Stimulated activated CD4-positive, alpha-beta T cell treated with anti-CD3 and anti-CD28 coated beads, Interleukin-4, amount 100 ng/mL, for 4 hours (primary cell): ENCODE measurements around the gene ZNF35.
A peak's percentile ranks its signal among the peaks of the same experiment; 100 is the strongest.
"Not testable (repeated sequence)": the region's sequence is repeated elsewhere in the genome, so short reads cannot be mapped to it uniquely, and the experiment has no call there.

Experiments used
- DNase-seq, 2 experiments: peaks; one replicate each; pipeline ENCODE4 v3.0.0-alpha.2; 2020

The ZNF35 gene

DNA sequence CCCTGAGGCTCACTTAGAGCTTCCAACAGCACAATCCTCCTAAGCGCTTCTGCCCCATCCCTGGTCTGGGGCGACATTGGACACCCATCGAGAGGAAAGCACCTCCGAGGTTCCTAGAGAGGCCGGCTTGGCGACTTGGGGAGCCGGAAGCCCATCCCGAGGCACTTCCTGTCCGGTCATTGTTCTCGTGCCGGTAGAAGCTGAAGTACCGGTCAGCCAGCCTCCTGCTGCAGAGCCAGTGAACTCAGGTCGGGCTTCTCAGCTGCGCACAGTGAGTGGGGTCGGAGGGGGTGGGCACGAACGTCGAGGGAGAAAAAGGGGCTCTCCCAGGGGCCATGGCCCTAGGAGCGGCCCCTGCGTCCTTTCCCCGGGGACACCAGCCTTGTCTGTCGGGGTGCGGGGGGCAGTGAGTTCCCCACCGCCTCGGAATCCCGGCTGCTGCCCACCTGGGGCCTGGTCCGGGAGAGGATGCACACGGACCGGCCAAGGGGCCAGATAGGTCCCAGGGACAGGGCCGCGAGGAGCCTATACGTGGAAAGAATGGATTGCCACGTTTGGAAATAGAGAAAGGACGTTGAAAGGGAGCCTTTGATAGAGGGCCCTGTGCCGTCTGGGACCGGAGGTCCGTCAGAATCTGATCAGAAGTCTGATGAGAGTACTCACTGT is at the start of gene ZNF35:
TSS of gene ZNF35 (plus strand) at position 169 of the 666 bp plus-strand sequence. CDS start 2,336 bp downstream, outside the sequence.
- peak in 1 of 2 experiments; percentile 39 for DNase-seq

DNA sequence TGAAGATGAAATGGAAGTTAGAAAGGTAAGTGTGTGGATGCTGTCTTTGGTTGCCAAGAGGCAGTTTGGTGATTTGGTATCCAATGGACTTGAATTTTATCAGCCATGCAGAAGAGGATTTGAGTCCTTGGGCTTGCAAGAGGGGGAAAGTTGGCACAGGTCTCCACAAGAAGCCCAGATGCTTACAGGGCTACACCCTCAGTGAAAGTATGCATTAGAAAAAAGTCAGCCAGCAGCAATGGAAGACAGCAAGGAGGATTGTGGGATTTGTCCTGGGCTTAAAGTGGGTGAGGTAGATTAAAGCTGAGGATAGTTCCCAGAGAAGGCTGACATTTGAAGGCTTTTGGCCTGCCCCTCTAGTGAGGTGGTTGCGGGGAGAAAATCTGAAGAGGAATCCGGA is 46.8 kb upstream of the ZNF35 start:
- DNase-seq, result no peak

- no peak for DNase-seq
These were observed 35.9 kb upstream of the ZNF35 start for GRCh38 chr3:44612678-44613077.

- peak; percentile 49 to 55 for DNase-seq
These were observed 23.6 kb upstream of the ZNF35 start, which contains the start of gene ZNF197 for GRCh38 chr3:44624749-44625480. Gene ZNF197, plus strand, starts transcription at chr3:44625036. Its CDS starts 4,119 bp downstream, at chr3:44629155.

DNA sequence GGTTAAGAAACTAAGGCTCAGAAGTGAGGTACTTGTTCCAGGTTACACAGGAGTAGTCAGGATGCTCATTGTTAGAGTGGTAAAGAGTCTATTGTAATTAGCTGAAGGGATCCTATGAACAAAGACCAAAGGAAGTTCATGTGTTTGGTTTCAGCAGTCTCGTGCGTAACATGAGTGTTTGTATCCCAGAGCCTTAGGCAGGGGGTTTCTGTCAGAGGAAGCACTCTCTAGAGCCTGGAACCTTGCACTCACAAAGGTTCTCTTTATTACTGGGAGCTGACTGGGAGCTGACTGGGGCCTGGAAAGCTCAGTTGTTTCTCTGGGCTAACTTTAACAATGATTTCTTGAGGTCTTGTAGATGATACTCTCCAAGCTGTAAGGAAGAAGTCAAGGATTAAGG is 19.8 kb upstream of the ZNF35 start:
- DNase-seq, result no peak

DNA sequence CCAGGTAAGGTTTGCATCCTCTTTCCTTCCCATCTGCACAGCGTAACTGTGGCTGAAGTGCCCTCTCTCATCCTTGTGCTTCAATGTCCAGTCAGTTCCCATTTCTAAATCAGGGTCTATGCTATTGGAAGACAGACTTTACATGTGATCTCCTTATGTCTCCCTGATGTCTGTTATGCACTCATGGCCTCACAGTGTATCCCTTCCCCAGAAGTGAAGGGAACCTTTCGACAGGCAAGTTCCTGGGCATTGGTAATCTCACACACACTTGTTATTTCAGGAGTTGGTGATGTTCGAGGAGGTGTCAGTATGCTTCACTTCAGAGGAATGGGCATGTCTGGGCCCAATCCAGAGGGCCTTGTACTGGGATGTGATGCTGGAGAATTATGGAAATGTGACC is 16.3 kb upstream of the ZNF35 start:
- no peak for DNase-seq

- DNase-seq, result no peak
These were observed 6.2 kb upstream of the ZNF35 start for GRCh38 chr3:44642337-44642736.

DNA sequence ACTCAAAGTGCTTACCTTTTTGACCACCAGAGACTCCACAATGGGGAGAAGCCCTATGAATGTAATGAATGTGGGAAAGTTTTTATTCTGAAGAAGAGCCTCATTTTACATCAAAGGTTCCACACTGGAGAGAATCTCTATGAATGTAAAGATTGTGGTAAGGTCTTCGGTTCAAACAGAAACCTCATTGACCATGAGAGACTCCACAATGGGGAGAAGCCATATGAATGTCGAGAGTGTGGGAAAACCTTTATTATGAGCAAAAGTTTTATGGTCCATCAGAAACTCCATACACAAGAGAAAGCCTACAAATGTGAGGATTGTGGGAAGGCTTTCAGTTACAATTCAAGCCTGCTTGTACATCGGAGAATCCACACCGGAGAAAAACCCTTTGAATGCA is 5.5 kb upstream of the ZNF35 start:
- DNase-seq, result no peak

DNA sequence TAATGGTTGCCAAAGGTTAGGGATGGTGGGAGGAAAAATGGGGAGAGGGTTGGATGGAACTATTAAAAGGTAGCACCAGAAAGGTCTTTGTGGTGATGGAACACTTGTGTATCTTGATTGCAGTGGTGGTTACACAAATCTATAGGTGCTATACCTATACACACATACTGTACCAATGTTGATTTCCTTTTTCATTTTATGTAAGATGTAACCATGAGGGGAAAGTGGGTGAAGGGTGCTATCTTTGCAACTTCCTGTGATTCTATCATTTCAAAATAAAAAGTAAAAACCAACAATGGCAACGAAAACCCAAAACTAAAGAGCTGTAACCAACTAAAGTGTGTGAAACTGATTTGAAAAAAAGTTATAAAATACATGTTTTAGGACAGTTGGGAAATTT is 761 bp upstream of the ZNF35 start:
- DNase-seq, result no peak

- no peak for DNase-seq
These were observed 1.2 kb downstream of the ZNF35 start for GRCh38 chr3:44649709-44650108.

DNA sequence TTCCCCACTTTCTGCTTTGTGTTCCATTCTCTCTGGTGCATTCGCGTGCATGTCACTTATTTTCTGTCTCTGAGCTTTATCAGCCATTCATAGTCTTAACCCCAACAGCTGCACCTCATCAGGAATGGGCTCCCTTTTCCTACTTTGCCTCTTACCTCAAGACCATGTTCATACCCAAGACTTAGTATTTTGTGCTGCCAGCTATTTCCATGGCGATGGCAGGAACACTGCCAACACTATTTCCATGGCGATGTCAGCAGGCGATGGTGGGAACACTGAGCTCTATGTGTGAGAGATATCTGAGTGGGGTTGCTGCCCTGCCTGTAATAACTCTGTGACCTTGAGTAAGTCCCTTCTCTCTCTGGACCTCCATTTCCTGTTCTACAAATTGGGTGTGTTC is 5.5 kb downstream of the ZNF35 start:
- DNase-seq, result no peak

DNA sequence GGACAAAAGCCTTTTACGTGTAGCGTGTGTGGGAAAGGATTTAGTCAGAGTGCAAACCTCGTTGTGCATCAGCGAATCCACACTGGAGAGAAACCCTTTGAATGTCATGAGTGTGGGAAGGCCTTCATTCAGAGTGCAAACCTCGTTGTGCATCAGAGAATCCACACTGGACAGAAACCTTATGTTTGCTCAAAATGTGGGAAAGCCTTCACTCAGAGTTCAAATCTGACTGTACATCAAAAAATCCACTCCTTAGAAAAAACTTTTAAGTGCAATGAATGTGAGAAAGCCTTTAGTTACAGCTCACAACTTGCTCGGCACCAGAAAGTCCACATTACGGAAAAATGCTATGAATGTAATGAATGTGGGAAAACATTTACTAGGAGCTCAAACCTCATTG is 10.5 kb downstream of the ZNF35 start:
- no peak for DNase-seq

DNA sequence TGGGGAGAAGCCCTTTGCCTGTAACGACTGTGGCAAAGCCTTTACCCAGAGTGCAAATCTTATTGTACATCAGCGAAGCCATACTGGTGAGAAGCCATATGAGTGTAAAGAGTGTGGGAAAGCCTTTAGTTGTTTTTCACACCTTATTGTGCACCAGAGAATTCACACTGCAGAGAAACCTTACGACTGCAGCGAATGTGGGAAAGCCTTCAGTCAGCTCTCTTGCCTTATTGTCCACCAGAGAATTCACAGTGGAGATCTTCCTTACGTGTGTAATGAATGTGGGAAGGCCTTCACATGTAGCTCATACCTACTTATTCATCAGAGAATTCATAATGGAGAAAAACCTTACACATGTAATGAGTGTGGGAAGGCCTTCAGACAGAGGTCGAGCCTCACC is 10.9 kb downstream of the ZNF35 start:
- no peak for DNase-seq

- no peak for DNase-seq
These were observed 12.7 kb downstream of the ZNF35 start for GRCh38 chr3:44661189-44661588.

DNA sequence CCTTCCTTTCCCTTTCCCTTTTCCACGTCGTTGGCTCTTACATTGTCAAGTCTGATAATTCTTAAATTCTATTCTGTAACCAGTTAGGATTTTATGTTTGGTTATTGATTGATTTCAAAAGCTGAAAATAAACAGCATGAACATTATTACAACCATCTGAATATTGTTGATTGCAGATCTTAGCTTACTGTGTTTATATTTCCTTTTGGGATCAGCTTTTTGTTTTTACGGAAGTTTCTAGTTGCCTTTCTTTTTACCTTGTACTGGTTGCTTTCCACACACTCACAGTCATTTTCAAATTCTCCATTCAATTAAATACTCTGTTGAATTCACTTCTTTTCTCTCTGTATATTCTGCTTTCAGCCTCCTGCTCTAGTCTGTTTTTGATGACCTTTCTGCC is 16.6 kb downstream of the ZNF35 start:
- DNase-seq, result no peak

DNA sequence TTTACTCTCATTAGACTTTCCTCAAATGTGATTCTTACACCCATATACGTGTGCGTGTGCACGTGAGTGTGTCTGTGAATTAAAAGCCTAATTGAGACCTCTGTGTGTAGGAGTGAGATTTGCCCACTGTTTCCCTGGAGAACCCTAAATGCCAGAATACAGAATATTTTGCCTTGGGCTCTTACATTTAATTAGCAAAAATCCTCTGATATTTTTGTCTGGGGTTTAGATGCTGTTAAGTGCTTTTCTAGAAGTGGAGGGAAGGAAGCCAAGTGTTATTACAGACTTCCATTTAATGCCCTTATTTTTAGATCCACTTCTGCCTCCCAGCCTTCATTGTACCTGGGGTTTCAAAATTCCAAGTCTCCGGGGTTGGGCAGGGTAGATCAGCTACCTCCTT is 17.8 kb downstream of the ZNF35 start:
- no peak for DNase-seq

- no peak for DNase-seq
These were observed 21.2 kb downstream of the ZNF35 start for GRCh38 chr3:44669760-44670159.

DNA sequence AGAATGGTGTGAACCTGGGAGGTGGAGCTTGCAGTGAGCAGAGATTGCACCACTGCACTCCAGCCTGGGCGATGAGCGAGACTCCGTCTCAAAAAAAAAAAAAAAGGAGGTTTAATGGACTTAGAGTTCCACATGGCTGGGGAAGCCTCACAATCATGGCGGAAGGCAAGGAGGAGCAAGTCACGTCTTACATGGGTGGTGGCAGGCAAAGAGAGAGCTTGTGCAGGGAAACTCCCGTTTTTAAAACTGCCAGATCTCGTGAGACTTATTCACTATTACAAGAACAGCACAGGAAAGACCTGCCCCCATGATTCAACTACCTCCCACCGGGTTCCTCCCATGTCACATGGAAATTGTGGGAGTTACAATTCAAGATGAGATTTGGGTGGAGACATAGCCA is 24.9 kb downstream of the ZNF35 start:
- not testable (repeated sequence) for DNase-seq

DNA sequence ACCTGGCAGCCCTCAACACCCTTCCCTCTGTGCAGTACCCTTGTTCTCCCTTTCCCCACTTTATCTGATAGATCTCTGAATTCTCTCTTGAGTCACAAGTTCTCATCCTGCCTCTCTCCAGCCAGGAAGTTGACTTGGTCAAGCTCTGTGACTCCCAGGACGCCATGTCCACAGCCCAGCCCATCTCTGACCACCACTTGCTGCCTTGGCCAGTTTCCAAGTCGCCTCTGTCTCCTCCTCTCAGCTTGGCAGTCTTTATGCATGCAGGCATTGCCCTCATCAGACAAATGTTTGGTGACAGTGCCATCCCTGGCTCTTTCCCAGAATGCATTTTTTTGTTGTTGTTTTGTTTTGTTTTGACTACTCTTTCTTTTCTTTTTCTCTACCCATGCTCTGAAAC is 25.7 kb downstream of the ZNF35 start:
- no peak for DNase-seq

DNA sequence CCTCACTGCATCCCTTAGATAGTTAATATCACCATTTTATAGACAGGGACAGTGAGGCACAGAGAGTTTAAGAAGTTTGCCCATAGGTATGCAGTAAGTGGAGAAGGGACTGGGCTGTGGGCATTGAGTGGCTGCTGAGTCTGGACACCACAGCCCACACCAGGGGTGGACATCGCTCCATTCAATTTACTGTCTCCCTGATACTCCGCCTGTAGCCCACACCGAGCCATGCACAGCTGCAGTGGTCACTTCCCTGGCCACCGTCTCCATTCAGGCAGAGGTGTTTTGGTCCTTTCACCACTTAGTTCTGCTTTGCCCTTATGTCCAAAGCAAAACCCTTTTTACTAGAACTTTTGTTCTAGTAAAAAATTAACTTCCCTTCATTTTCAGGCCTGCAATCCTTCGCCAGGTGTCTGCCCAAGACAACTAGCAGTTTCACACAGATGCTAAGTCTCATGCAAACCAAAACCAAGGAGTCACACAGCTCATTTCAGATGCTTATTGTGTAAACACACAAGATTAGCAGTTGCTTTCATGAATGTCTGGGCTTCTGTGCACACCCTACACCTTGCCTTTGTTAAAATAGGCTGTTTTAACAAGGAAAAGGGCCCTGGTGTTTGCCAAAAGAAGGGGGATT is 30.1 kb downstream of the ZNF35 start:
- no peak for DNase-seq

DNA sequence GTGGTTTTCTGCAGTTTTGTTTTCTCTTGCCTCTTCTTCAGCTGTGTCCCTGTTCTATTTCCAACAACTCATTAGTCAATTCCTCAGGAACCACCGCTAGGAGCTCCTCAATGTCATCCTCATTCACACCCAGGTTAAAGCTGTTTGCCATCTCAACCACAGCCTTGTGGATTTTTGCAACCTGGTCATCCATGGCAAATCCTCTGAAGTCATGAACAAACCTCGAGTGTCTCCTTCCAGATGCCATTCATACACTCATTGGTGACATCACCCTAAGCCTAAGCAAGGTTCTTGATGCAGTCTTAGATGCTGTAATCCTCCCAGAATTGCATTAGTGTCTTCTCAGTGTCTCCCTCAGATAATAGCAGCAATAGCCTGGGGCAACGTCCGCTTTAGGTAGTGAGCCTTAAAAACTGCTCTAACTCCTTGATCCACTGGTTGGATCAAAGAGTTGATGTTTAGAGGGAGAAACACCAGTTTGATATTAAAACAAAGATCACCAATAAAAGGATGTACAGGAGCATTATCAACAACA is 32.5 kb downstream of the ZNF35 start:
- no peak for DNase-seq

DNA sequence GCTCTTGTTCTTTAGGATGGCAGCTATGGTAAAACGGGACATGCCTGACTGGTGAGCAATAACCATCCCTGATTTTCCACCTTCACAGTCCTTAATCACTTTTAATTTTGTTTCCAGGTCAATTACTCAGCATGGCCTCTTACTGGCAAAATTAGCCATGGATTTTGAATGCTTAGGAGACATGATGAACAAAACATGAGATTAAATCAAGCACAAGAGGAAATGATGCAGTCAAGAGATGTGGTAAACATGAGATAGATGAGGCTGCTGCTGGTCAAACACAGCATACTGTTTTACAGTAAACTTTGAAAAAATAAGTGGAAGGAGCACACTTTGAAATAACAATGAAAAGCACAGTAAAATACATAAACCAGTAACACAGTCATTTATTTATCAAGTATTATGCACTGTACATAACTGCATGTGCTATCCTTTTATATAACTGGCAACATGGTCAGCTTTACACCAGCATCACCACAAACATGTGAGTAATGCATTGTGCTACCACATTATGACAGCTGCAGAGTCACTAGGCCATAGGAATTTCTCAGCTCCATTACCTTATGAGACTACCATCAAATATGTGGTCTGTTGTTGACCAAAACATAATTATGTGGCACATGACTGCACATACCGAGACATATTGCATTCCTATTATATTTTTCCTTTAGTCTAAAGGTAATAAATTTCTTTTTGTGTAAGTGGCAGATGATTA is 33.8 kb downstream of the ZNF35 start:
- DNase-seq, result no peak

- peak; percentile 49 to 57 for DNase-seq
These were observed 36.7 kb downstream of the ZNF35 start for GRCh38 chr3:44685128-44685800.
